Tongue (tissue), 2 donors: ENCODE data around the gene IL2RG. TPM values are rescaled to one million over a fixed set of nuclear protein-coding genes. Genes with fewer than 3 reads are reported as not detected.
A peak's percentile ranks its signal among the peaks of the same experiment; 100 is the strongest.

Experiments used
- DNase-seq: peaks from one replicate; pipeline ENCODE4 v3.0.0-alpha.2; 2015
- total RNA-seq: library from RNA; depleted of rRNA; stranded (reverse); fragments of >200 nt; gene quantifications from one replicate; pipeline ENCODE4 v1.2.3, GENCODE V29; 2014

Gene IL2RG
- total RNA-seq, 1 donor from 2014 or later: 4.3 TPM

GRCh38 chrX:71107762-71108360 lies 3.5 kb downstream of the IL2RG start:
- DNase-seq: peak; percentile 38

DNA sequence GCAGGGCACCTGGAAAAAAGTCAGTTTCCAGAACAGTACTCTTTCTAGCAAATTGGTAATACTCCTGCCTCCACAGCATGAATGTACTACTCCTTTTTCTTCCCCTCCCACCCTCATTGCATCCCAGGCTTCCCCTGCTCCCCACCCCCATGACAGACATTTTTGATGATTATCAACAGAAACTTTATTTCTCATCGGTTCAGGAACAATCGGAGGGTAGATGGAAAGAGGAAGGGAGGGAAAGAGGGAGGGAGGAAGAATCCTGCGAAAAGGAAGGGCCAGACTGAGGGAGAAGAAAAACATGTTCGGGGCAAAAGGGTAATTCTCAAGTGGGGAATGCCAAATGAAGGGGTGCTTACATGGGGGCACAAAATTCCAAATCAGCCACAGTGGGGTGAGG lies 4.1 kb downstream of the IL2RG start:
- no peak for DNase-seq

GRCh38 chrX:71106427-71106826 lies 5.0 kb downstream of the IL2RG start, which contains the start of gene CXorf65:
Gene CXorf65 (minus strand): TSS chrX:71106740. CDS start chrX:71106556, 184 bp downstream.
- DNase-seq: no peak

DNA sequence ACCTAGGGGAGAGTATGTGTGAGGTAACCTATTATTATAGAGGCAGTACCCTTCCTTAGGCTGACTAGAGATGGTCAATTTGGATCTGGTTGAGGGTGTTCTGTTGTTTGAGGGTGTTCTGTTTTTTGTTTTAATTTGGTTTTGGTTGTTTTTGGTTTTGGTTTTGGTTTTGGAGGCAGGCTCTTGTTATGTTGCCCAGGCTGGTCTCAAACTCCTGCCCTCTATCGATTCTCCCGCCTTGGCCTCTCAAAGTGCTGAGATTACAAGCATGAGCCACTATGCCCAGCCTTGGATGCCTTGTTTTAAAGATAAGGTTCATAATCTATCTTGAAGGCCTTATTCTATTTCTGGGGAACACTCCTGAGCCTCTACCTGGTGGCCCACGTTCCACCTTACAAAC lies 5.7 kb downstream of the IL2RG start:
- DNase-seq: no peak

DNA sequence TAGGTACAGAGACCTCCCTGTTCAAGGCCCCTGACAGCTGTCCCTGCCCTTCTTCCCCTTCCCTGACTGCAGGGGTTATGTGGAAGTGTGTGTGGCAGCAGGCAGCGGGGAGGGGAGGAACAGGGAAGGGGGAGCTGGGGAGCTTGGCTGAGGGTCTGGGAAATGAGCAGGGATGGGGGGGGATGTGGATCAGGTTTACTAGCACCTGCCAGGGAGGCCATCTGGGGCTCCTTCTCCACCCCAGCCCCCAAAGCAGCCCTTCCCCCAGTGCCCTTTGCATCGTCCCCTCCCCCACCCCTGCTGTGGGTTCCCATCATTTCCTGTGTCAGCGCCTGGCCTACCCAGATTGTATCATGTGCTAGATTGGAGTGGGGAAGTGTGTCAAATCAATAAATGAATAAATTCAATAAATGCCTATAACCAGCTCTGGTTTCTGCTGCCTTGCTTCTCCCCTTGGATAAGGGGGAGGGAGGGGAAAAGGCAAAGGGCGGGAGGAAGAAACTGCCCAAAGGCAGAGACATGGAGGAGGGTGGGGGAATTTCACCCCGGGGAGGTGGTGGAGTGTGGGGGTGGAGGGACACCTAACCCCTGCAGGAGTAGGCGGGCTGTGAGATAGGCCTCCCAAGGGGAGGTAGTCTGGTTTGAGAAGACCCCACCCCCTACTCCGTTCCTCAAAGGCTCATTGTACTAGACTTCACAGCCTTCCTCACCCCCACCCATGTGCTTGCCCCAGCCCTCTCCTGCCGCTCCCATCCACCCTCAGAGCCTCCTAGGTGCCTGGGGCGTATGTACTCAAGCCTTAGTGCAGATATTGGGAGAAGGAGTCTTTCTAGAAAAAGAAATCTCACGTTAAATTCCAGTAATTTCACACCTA lies 8.0 kb downstream of the IL2RG start:
- DNase-seq: peak; percentile 92

DNA sequence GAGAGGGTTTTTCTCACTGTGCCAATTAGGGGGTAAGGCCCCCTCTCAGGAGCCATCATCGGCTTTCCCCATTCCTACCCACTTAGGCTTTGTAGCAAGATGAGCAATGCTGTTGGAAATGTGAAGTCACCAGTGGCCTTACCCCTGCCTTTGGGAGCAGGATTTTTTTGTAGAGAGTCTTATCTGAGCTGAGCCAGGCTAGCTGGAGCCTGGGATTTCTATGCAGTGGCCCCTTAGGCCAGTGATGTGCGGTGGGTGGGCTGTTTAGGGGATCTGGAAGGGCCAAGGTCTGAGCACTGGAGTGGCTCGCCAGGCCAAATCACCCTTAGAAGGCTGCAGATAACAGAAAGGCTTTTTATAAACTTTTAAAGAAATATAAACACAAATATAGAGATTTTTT lies 9.1 kb downstream of the IL2RG start:
- no peak for DNase-seq

DNA sequence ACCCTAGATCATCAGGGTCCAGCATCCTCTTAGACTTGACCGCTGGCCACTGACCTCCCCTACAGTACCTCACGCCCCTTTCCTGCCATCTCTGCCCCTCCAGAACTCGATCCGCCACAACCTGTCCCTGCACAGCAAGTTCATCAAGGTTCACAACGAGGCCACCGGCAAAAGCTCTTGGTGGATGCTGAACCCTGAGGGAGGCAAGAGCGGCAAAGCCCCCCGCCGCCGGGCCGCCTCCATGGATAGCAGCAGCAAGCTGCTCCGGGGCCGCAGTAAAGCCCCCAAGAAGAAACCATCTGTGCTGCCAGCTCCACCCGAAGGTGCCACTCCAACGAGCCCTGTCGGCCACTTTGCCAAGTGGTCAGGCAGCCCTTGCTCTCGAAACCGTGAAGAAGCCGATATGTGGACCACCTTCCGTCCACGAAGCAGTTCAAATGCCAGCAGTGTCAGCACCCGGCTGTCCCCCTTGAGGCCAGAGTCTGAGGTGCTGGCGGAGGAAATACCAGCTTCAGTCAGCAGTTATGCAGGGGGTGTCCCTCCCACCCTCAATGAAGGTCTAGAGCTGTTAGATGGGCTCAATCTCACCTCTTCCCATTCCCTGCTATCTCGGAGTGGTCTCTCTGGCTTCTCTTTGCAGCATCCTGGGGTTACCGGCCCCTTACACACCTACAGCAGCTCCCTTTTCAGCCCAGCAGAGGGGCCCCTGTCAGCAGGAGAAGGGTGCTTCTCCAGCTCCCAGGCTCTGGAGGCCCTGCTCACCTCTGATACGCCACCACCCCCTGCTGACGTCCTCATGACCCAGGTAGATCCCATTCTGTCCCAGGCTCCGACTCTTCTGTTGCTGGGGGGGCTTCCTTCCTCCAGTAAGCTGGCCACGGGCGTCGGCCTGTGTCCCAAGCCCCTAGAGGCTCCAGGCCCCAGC lies 10.5 kb downstream of the IL2RG start:
- no peak for DNase-seq

DNA sequence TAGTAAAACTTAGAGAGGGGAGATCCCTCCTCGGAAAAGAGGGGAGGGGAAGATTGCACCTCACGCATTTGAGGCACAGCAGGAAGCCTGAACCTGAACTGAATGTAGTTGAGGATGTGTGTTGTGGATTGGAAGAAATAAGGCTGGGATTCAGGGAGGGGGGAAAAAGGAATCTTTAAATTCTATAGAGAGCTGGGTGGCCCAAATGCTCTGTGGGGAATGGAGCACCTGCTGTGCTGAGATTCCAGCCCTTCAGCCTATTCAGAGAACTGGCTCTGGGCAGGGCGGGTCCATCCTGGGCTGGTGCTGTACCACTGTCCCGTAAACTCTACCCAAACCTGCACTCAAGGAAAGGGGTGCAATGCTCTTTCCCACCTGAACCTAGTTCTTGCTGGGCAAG lies 11.6 kb downstream of the IL2RG start:
- DNase-seq: no peak

- DNase-seq: no peak
These were observed 12.3 kb downstream of the IL2RG start for GRCh38 chrX:71098951-71099506.

- peak; percentile 76 for DNase-seq
These were observed 13.1 kb downstream of the IL2RG start for GRCh38 chrX:71098302-71098701.

GRCh38 chrX:71096760-71097032 lies 14.7 kb downstream of the IL2RG start:
- no peak for DNase-seq

DNA sequence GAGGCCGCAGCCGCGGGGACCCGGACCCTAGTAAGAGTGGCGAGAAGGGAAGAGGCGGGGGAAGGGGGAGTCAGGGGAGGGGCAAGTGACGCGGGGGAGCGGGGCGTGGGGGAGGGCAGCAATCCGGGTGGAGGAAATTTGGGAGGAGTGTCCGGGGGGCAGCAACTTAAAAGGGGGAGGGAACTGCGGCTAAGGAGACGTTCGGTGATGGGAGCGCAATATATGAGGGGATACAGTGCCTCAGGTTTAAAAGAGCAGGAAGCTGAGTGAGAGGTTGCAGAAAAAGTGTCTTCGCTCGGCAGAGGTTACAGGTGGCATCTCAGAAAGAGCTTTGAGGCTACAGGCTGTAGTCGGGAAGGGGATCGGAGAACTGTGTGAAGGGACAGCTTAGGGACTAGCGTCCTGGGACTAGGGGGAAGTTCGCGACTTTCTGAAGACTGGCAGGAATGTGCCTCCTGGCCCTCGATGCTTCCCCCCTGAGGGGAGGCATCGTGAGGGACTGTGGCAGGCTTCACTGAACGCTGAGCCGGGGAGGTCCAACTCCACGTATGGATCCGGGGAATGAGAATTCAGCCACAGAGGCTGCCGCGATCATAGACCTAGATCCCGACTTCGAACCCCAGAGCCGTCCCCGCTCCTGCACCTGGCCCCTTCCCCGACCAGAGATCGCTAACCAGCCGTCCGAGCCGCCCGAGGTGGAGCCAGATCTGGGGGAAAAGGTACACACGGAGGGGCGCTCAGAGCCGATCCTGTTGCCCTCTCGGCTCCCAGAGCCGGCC lies 15.2 kb downstream of the IL2RG start:
- DNase-seq: peak; percentile 85

DNA sequence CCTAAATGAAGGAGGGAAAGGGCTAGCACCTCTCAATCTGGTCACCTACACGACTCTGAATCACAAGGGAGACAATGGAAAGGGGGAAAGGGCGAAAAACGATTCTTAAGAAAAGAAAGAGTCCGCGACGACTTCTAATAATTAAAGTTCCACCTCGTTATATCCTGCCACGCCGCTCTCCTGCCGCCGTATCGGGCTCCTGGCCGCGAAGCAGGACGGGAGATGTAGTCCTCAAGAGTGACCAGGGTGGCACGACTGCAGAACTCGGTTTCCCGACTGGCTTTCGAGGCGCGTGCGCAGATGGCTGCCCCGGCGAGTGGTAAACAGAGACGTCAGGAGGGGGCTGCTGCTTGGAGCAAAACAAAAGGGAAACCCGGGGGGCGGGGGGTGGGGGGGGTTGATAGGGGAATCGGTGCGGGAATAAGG lies 15.8 kb downstream of the IL2RG start, which contains the start of gene FOXO4:
TSS of gene FOXO4 (plus strand) at position 297 of the 426 bp plus-strand sequence. CDS start 678 bp downstream, outside the sequence.
- peak; percentile 96 for DNase-seq

DNA sequence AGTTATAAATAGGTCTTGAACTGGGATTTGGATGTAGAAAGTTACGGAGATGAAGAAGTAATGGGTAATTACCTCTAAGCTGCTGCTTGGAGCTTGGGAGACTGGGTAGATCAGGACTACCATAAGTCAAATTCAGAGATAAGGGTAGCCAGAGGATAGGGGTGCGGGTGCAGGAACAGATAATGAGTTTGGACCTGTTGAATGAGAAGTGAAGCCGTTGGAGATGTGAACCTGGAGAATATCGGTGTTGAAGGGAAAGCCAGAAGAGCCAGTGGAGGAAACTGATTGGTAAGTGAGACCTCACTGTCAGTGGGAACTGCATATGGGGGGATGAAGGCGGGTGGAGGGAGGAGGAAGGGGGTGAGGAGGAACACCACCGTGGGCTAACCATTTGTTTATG lies 16.3 kb downstream of the IL2RG start:
- DNase-seq: no peak

DNA sequence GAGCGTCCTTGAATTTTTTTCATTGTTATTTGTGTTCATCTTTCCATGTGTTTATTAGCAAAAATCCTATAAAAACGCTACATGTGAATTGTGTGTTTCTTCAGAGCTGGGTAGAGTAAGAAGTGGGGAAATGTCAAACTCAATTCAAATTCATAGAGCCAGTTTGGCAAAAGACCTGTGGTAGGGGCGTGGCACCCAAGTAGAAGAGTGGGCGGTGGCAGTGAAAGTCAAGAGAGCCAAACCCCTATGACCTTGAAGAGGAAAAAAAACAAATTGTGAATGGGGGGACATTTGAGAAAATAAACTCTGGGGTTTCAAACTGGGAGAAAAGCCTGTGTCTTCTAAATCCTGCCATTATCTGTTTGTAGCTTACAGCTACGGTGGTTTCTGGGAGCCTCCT lies 20.1 kb downstream of the IL2RG start:
- DNase-seq: no peak

DNA sequence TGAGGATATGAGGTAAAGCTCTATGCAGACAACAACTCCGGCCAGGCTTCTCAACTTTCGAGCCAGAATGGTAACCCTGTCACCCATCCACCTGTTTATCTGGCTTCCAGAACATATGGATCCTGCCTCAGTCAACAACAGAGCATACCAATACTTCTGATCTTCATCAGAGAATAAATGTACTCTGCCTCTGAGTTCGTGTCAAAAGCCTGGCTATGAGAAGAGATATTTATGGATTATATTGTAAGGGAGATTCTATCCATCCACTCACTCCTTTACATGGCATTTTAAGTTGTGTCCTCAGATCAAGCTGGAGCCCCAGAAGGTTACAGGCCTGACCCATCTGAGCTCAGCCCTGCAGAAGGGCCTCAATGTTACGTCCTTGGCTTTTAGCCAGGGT lies 25.5 kb downstream of the IL2RG start:
- no peak for DNase-seq

DNA sequence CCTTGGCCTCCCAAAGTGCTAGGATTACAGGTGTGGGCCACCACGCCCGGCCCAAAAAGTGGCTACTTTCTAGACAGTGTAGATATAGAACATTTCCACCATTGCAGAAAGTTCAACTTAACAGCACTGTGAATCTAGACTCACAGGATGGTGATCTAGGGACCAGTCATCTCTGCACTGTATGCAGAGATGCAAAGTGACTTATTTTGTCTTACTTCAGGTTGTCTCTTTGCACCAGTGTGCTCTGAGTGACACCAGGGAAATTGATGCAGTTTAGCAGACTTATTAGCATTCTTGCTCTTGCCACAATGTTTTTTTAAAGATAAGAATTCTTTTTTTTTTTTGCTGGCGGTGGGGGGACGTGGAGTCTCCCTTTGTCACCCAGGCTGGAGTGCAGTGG lies 28.6 kb downstream of the IL2RG start:
- no peak for DNase-seq

DNA sequence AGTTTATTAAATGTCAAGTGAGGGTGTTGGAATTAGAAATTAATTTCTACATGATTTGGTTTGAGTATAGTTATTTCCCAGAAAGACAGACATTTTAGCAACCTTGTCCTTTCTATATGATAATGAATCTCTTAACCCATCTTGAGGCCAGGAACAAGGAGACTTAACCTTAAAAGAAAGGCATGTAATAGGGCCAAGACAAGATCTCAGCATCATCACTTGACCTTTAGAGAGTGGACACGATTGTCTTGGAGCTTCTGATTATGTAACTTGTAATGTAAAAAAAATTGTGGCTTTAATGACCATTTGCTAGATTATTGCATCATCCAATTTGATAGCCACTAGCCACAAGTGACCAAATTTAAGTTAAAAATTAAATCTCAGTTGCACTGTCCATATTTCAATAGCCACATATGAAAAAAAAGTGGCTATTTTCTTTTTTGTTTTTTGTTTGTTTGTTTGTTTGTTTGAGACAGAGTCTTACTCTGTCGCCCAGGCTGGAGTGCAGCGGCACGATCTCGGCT lies 29.2 kb downstream of the IL2RG start:
- DNase-seq: no peak

DNA sequence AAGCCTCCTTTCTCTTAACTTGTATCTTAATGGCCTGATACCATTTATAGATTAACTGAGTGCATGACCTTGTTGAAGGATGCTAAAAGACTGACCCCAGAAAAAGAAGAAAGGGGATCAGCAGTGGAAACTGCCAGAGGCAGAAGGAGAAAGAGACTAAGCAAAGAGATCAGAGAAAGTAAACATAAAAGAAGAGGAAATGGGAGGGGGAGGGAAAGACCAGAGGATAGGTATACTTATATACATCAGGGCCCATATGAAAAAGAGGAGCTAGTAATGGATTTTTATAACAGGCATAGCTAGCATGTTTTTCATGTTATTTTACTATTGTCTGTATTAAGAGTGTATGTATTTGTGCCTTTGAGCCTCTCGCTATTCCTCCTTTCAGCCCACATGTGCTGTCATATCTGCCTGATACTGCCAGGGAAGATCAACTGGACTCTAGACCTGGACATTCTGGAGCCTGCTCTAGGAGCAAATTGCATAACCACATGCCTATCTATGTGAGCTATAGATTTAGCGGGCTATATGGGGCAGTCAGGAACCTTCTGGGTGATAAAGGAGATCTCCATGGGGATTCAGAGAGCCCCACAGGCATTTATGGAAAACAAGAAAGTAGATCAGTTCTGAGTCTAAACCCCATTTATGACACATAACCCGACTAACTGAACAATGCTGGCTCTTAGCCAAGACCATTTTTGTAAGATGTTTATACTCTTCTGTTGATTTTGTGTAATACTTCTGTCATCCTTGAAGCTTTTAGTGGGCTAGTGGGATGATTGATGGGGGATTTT lies 29.9 kb downstream of the IL2RG start:
- DNase-seq: peak; percentile 6

DNA sequence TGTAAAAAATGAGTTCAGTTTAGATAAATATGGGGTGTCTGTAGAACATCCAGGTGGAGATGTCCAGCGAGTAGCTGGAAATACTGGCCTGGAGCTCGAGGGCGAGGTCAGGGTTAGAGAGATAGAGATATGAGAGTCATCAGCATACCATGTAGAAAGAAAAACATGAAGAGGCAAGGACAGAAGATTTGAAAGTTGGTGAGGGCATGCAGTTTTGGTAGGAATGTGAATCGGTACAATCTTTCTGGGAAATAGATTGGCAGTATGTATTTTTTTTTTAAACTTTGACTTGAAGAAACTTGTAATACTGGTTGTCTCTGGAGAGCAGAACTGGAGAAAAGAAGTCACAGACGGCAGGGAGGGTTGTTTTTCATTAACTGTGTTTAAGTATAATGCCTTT lies 40.8 kb downstream of the IL2RG start:
- DNase-seq: no peak
